HepG2 (cell line): ENCODE data around the gene TEX101. TPM values are rescaled to one million over a fixed set of nuclear protein-coding genes. Genes with fewer than 3 reads are reported as not detected.

ENCODE experiments used
- ATAC-seq: fragments of 200-7000 bp; cut with Tn5 transposase; 3 replicates; pipeline ENCODE4 v1.9.1; 2020; ENCODE audit warnings: mild to moderate bottlenecking, moderate library complexity
- BruUV-seq: library from RNA; stranded (reverse); fragments of 400-500 nt; replicated peaks from 2 replicates; lab custom pipeline; 2021; lab: Mats Ljungman, UMichigan
- CTCF ChIA-PET: fragments of 300-600 bp; formaldehyde crosslinking; extraction: SDS; loops from one replicate; lab custom pipeline; 2021; ENCODE audit warnings: low total read pairs, inconsistent platforms, low intra/inter-chr PET ratio; lab: Yijun Ruan, JAX
- POLR2A ChIA-PET: fragments of 350-600 bp; sonication (Branson Sonifier 250); formaldehyde crosslinking; loops from one replicate; lab custom pipeline; 2020; ENCODE audit warnings: antibody characterized with exemption, inconsistent platforms; lab: Yijun Ruan, JAX
- DNase-seq: peaks from one replicate; pipeline ENCODE4 v3.0.0-alpha.2; 2015; ENCODE audit warnings: low spot score
- FAIRE-seq: peaks from 3 replicates; lab custom pipeline; 2011; peaks lifted over from hg19 to GRCh38; lab: Jason Lieb, UNC
- H2AFZ ChIP-seq: one replicate; pipeline ENCODE4 v1.6.1; 2011; ENCODE audit warnings: low read length, inconsistent platforms
- H3K27ac ChIP-seq: fragments of 300-600 bp; 3 replicates; pipeline ENCODE4 v1.8.0; 2011; ENCODE audit warnings: mixed run types, mild to moderate bottlenecking, mixed read lengths, low read length, inconsistent platforms; ENCODE audit not compliant: insufficient read depth; ENCODE audit errors: extremely low read length
- H3K27me3 ChIP-seq, 2 experiments: fragments of 200-600 bp in 1 of 2; 2 replicates in 1 of 2; 3 replicates in 1 of 2; pipeline versions ENCODE4 v1.6.0 to v1.8.0; 2011; ENCODE audit warnings: low read length in 2 of 2, mild to moderate bottlenecking in 2 of 2, moderate library complexity in 2 of 2, inconsistent platforms in 1 of 2; ENCODE audit not compliant: insufficient read depth in 2 of 2, control insufficient read depth in 1 of 2
- H3K36me3 ChIP-seq, 2 experiments: fragments of 200-600 bp in 1 of 2; replicated peaks in 1 of 2; 2 replicates in 1 of 2; 3 replicates in 1 of 2; pipeline versions ENCODE4 v1.5.1 to v1.8.0; 2011; ENCODE audit warnings: low read length in 2 of 2, inconsistent platforms in 1 of 2; ENCODE audit not compliant: insufficient read depth in 2 of 2, control insufficient read depth in 1 of 2
- H3K4me1 ChIP-seq: 2 replicates; pipeline ENCODE4 v1.5.1; 2012; ENCODE audit warnings: low read length, inconsistent platforms; ENCODE audit not compliant: insufficient read depth
- H3K4me2 ChIP-seq: 2 replicates; pipeline ENCODE4 v1.6.0; 2011; ENCODE audit warnings: low read depth, low read length, inconsistent platforms
- H3K4me3 ChIP-seq, 3 experiments: fragments of 200-600 bp in 1 of 3; sonication (generic), shearing (Covaris generic) in 1 of 3; replicated peaks in 1 of 3; 2 replicates each; pipeline ENCODE4 v1.5.1; 2011 to 2016; ENCODE audit warnings: low read length in 3 of 3, inconsistent platforms in 2 of 3, low read depth in 2 of 3, mild to moderate bottlenecking in 2 of 3, control low read depth in 1 of 3, mixed read lengths in 1 of 3; ENCODE audit not compliant: insufficient read depth in 1 of 3
- H3K79me2 ChIP-seq: one replicate; pipeline ENCODE4 v1.6.1; 2011; ENCODE audit warnings: low read length, inconsistent platforms; ENCODE audit not compliant: insufficient read depth
- H3K9ac ChIP-seq: 2 replicates; pipeline ENCODE4 v1.6.0; 2011; ENCODE audit warnings: mild to moderate bottlenecking, low read depth, low read length, inconsistent platforms; ENCODE audit not compliant: insufficient read depth
- H3K9me3 ChIP-seq: 2 replicates; pipeline ENCODE4 v1.5.1; 2012; ENCODE audit warnings: mild to moderate bottlenecking, low read length
- H4K20me1 ChIP-seq: 2 replicates; pipeline ENCODE4 v1.6.0; 2011; ENCODE audit warnings: inconsistent platforms, mild to moderate bottlenecking, low read length, moderate library complexity; ENCODE audit not compliant: insufficient read depth
- ASH2L ChIP-seq: fragments of 300-600, 200-600 bp; sonication (generic); IDR thresholded peaks from 2 replicates; pipeline ENCODE4 v1.7.0; 2017; ENCODE audit warnings: low read depth, mild to moderate bottlenecking, moderate library complexity, mixed read lengths, low read length; ENCODE audit not compliant: insufficient read length
- FOXJ3 ChIP-seq: sonication (generic); formaldehyde crosslinking; IDR thresholded peaks from 2 replicates; pipeline ENCODE4 v1.4.0; 2020; ENCODE audit warnings: missing genetic modification reagents, mild to moderate bottlenecking, borderline replicate concordance
- HNRNPK ChIP-seq: fragments of 200-400 bp; formaldehyde crosslinking; IDR thresholded peaks from 2 replicates; pipeline ENCODE4 v1.6.1; 2018; ENCODE audit warnings: low read length, low read depth, moderate library complexity, mild to moderate bottlenecking; ENCODE audit not compliant: poor library complexity, severe bottlenecking
- KDM5B ChIP-seq: sonication (generic); formaldehyde crosslinking; IDR thresholded peaks from 2 replicates; pipeline ENCODE4 v1.4.0; 2020; ENCODE audit warnings: missing genetic modification reagents, mild to moderate bottlenecking, borderline replicate concordance
- REST ChIP-seq, 2 experiments: IDR thresholded peaks; 2 replicates each; pipeline ENCODE4 v1.6.1; 2011 to 2012; ENCODE audit warnings: low read length in 2 of 2, borderline replicate concordance in 1 of 2, low read depth in 1 of 2, mild to moderate bottlenecking in 1 of 2, moderate library complexity in 1 of 2
- ZBTB7B ChIP-seq: sonication (generic); formaldehyde crosslinking; IDR thresholded peaks from 2 replicates; pipeline ENCODE4 v1.4.0; 2020; ENCODE audit warnings: missing genetic modification reagents
- ZNF12 ChIP-seq: sonication (generic); formaldehyde crosslinking; IDR thresholded peaks from 2 replicates; pipeline ENCODE4 v1.5.0; 2020; ENCODE audit warnings: missing genetic modification reagents
- ZNF17 ChIP-seq: sonication (generic); formaldehyde crosslinking; IDR thresholded peaks from 2 replicates; pipeline ENCODE4 v1.5.0; 2020; ENCODE audit warnings: mild to moderate bottlenecking, missing genetic modification reagents
- ZNF512 ChIP-seq: sonication (generic); formaldehyde crosslinking; IDR thresholded peaks from 2 replicates; pipeline ENCODE4 v1.4.0; 2020; ENCODE audit warnings: mild to moderate bottlenecking, missing genetic modification reagents
- ZNF614 ChIP-seq: IDR thresholded peaks from 2 replicates; pipeline ENCODE4 v1.6.1; 2018; ENCODE audit warnings: missing biosample characterization, missing genetic modification reagents, inconsistent platforms, borderline replicate concordance
- ZNF720 ChIP-seq: sonication (generic); formaldehyde crosslinking; IDR thresholded peaks from 2 replicates; pipeline ENCODE4 v1.4.0; 2020; ENCODE audit warnings: missing genetic modification reagents
- WGBS: methylation state at CpG from one replicate; pipeline ENCODE4 v1.1.6; 2017; ENCODE audit warnings: low lambda C conversion rate; 5-methylcytosine and 5-hydroxymethylcytosine counted together
- in situ Hi-C: cut with HindIII; loops from 2 replicates; pipeline ENCODE4 v1.10.0; 2017; ENCODE audit warnings: low pct_unique_long_range_greater_than_20kb; ENCODE audit not compliant: extremely low pct_ligation_motif_present
- intact Hi-C: fragments of 100-400 bp; cut with micrococcal nuclease; formaldehyde crosslinking; loops from one replicate; pipeline ENCODE4 v1.10.0; 2022; ENCODE audit not compliant: unreplicated experiment
- polyA plus RNA-seq, 8 experiments: library from polyadenylated mRNA; depleted of rRNA in 3 of 8; stranded (reverse) in 7 of 8; unstranded in 1 of 8; fragments of >200 nt; fragmentation: Illumina TruSeq in 4 of 8; extraction: Trizol in 4 of 8; gene quantifications; 2 replicates each; pipeline versions ENCODE4 v1.2.1 to v1.2.3, GENCODE V29; 2011 to 2016; ENCODE audit warnings: low read depth in 4 of 8, missing spikeins in 1 of 8, mixed read lengths in 1 of 8; ENCODE audit not compliant: insufficient read depth in 1 of 8
- total RNA-seq, 5 experiments: library from RNA; depleted of rRNA; stranded (reverse); fragments of >200 nt; fragmentation: Illumina TruSeq; extraction: Trizol; gene quantifications; 2 replicates each; pipeline ENCODE4 v1.2.3, GENCODE V29; 2016; ENCODE audit warnings: low read depth in 1 of 5
- TF ChIP-seq, protein P1 (sequence below): sonication (generic); formaldehyde crosslinking; IDR thresholded peaks from 2 replicates; pipeline ENCODE4 v1.4.0; 2020; ENCODE audit warnings: mild to moderate bottlenecking, missing genetic modification reagents
- TF ChIP-seq, protein P2 (sequence below): sonication (generic); formaldehyde crosslinking; IDR thresholded peaks from 2 replicates; pipeline ENCODE4 v1.4.0; 2020; ENCODE audit warnings: missing genetic modification reagents
- TF ChIP-seq, protein P3 (sequence below): sonication (generic); formaldehyde crosslinking; IDR thresholded peaks from 2 replicates; pipeline ENCODE4 v1.4.0; 2020; ENCODE audit warnings: mild to moderate bottlenecking, missing genetic modification reagents

The TEX101 gene
- total and polyA plus RNA-seq, 2 of the 13 experiments (the other 11 are each of a cell fraction or from before 2014, with no cell fraction given) = not detected

DNA sequence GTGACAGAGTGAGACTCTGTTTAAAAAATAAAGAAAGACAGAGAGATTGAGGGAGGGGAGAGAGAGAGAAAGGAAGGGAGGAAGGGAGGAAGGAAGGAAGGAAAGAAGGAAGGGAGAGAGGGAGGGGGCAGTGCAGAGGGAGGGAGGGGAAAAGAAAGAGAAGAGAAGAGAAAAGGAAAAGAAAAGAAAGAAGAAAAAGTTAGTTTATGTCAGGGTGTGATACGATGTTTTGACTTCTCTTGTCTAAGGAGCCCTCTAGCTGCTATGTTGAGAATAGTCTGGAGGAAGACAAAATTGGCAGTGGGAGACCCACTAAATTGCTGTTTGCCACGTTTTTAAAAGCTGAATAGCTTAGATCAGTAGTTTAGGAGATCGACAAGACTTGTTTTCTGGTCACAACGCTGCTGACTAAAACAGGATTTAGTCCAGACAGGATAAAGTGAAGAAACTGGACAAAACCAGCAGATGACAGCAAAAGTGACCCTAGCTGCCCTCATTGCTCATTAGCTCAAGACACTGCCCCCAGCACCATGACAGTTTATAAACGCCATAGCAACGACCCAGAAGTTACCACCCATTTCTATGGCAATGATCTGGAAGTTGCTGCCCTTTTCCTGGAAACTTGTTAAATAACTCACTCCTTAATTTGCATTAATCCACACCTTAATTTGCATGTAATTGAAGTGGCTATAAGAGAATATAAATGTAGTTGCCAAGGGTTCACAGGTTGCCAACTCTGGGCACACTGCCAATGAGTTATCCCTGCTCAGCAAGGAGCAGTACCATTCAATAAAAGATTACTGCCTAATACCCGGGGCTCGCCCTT lies 11.1 kb downstream of the TEX101 start (continued):
- TF ChIP-seq, protein P1, sequence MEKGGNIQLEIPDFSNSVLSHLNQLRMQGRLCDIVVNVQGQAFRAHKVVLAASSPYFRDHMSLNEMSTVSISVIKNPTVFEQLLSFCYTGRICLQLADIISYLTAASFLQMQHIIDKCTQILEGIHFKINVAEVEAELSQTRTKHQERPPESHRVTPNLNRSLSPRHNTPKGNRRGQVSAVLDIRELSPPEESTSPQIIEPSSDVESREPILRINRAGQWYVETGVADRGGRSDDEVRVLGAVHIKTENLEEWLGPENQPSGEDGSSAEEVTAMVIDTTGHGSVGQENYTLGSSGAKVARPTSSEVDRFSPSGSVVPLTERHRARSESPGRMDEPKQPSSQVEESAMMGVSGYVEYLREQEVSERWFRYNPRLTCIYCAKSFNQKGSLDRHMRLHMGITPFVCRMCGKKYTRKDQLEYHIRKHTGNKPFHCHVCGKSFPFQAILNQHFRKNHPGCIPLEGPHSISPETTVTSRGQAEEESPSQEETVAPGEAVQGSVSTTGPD = no peak
- TF ChIP-seq KDM5B (no peak), ZNF17 (no peak), ZNF614 (no peak), ZBTB7B (no peak), ZNF512 (CRISPR knock-in tag) (peak; percentile 92; the same call in 1 of the 2 replicates), FOXJ3 (no peak), HNRNPK (peak; percentile 43), ZNF12 (CRISPR knock-in tag) (no peak)

GRCh38 chr19:43429395-43429794 lies 14.7 kb downstream of the TEX101 start:
- Histone ChIP-seq H3K9ac (no peak overlapping the region), H3K27me3 (no peaks in the 10 kb centered on the region), H3K4me1 (no peaks in the 10 kb centered on the region), H3K4me3 (no peak overlapping the region), H4K20me1 (no peaks in the 10 kb centered on the region), H2AFZ (no peak overlapping the region), H3K9me3 (no peaks in the 10 kb centered on the region), H3K27ac (no peak overlapping the region), H3K4me2 (no peak overlapping the region), H3K36me3 (no peaks in the 10 kb centered on the region), H3K79me2 (no peaks in the 10 kb centered on the region)
- ATAC-seq = no peak
- in situ Hi-C loops = no loop called here
- POLR2A ChIA-PET = interaction anchor here (0.5 kb wide), 1 partner anchor 1950 kb away, joined by 4 read pairs; no protein-coding TSS in a partner anchor
- no TSS peak for BruUV-seq
- 75% methylated on average over 7 of the region's 7 CpGs for WGBS
- intact Hi-C loops = no loop called here
- FAIRE-seq = no peak
- CTCF ChIA-PET = no interaction called here
- no peak for DNase-seq
- no peak for TF ChIP-seq ASH2L
- TF ChIP-seq, protein P2, sequence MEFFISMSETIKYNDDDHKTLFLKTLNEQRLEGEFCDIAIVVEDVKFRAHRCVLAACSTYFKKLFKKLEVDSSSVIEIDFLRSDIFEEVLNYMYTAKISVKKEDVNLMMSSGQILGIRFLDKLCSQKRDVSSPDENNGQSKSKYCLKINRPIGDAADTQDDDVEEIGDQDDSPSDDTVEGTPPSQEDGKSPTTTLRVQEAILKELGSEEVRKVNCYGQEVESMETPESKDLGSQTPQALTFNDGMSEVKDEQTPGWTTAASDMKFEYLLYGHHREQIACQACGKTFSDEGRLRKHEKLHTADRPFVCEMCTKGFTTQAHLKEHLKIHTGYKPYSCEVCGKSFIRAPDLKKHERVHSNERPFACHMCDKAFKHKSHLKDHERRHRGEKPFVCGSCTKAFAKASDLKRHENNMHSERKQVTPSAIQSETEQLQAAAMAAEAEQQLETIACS (CRISPR knock-in tag) = no peak
- no peak for TF ChIP-seq ZNF720 (CRISPR knock-in tag)
- TF ChIP-seq, protein P3, sequence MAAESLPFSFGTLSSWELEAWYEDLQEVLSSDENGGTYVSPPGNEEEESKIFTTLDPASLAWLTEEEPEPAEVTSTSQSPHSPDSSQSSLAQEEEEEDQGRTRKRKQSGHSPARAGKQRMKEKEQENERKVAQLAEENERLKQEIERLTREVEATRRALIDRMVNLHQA (CRISPR knock-in tag) = no peak
- TF ChIP-seq REST (IDR thresholded peaks at IDR 0.05; ENCODE audit: borderline replicate concordance in 1 of 2, low read depth in 1 of 2, low read length in 2 of 2) = no peak
